Gastrocnemius medialis (tissue), 4 donors: ENCODE data around the gene ETV6.

Experiments used
- POLR2A ChIP-seq, 2 donors: fragments of 450-650 bp; IDR thresholded peaks; one replicate each; pipeline ENCODE4 v1.6.1; 2017; ENCODE audit warnings: antibody characterized with exemption in 2 of 2, mild to moderate bottlenecking in 2 of 2, moderate library complexity in 2 of 2
- TF ChIP-seq, protein P1 (sequence below), 5 experiments: fragments of 450-650 bp in 3 of 5; fragments of 200-600 bp in 2 of 5; sonication (generic) in 2 of 5; IDR thresholded peaks in 4 of 5; conservative IDR thresholded peaks in 1 of 5; 1 replicate in 4 of 5; 2 replicates in 1 of 5; pipeline ENCODE4 v1.5.1; 2016 to 2019; ENCODE audit warnings: antibody characterized with exemption in 5 of 5, mild to moderate bottlenecking in 3 of 5, moderate library complexity in 3 of 5

DNA sequence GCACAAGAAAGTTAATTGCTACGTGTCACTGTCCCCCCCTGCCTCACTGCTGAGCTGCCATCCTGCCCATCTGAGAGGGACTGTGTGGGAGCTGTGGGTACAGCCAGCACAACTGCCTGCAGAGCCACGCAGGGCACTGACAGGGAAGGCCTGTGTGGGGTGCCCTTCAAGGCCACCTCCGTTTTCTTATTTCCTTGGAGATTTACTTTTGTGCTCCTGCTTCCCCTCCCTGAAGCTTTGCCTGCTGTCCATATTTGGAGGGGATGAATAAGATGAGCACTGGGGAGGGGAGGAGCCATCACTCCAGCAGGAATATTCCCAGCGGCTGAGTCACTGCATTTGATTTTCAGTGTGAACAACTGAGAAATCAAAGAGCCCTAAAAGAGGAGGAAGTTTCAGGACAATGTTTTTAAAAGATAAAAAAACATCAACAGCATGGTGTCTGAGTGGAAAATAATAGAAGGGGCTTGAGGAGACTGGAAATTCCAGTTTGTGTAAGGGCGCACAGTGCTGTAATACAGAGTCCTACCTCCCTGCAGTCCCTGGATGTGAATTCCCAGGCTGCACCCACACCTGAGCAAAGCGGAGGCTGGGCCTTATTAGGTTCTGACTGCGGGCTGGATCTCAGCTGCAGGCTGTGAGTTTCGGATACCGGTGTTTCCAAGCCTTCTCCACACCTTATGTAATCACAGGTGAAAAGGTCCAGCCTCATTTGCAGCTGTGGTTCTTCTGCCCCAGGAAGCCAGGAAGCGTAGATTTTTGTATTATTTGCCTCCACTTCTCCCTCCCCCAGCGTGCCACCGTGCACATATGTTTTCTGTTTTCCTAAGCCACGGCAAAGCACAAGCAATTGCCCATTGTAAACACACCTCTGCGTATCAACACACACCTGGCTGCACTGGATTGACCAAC is 228.7 kb downstream of the ETV6 start:
- TF ChIP-seq, protein P1, sequence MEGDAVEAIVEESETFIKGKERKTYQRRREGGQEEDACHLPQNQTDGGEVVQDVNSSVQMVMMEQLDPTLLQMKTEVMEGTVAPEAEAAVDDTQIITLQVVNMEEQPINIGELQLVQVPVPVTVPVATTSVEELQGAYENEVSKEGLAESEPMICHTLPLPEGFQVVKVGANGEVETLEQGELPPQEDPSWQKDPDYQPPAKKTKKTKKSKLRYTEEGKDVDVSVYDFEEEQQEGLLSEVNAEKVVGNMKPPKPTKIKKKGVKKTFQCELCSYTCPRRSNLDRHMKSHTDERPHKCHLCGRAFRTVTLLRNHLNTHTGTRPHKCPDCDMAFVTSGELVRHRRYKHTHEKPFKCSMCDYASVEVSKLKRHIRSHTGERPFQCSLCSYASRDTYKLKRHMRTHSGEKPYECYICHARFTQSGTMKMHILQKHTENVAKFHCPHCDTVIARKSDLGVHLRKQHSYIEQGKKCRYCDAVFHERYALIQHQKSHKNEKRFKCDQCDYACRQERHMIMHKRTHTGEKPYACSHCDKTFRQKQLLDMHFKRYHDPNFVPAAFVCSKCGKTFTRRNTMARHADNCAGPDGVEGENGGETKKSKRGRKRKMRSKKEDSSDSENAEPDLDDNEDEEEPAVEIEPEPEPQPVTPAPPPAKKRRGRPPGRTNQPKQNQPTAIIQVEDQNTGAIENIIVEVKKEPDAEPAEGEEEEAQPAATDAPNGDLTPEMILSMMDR (IDR thresholded peaks at IDR 0.05 in 4 of 5, conservative IDR thresholded peaks at IDR 0.05 in 1 of 5) = no peak
- TF ChIP-seq POLR2A (IDR thresholded peaks at IDR 0.05) = no peak
